ENCODE measurements around the gene FTO. TPM values are rescaled to one million over a fixed set of nuclear protein-coding genes. Genes with fewer than 3 reads are reported as not detected.

Gene FTO
- total and polyA plus RNA-seq, 2 of the 8 experiments (the other 6 are each of a cell fraction or from before 2014, with no cell fraction given), result 34.5 to 59.8 TPM

DNA sequence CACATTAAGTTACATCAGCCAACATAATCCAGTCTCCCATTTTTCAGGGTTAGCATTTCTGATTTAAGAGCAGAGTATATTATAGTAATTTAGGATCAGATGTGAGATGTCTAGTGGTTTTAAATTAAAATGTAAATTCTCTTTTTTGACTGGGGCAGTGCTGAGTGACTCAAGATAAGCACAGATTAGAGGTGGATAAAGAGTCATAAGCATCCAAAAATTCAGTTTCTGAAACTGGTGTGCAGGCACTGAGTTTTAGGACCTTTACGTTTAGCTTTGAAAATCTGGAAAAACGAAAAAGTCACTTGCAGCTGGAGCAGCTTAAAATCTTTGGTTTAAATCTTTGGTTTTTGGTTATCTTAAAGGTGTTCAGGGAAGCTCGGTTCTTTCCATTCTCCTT, 190.7 kb downstream of the FTO start:
- Histone ChIP-seq H3K9me3 (ENCODE audit: insufficient read depth in 2 of 2, low read depth in 1 of 2, low read length in 1 of 2) (no peaks in the 10 kb centered on the region), H3K79me2 (ENCODE audit: control insufficient read depth in 1 of 2, insufficient read depth in 2 of 2, low read length in 2 of 2) (no peaks in the 10 kb centered on the region), H3K4ac (replicated peaks; ENCODE audit: insufficient read length, low read depth, low read length) (no peak overlapping the region), H2AFZ (ENCODE audit: low read length) (no peak overlapping the region), H3K9ac (replicated peaks in 1 of 4; ENCODE audit: extremely low read depth in 1 of 4, low read depth in 3 of 4, low read length in 3 of 4) (no peak overlapping the region), H3K27ac (ENCODE audit: low read depth, low read length) (no peak overlapping the region), H3K23me2 (ENCODE audit: low read depth, low read length) (no peaks in the 10 kb centered on the region; the same call in 1 of the 2 replicates), H2BK5ac (ENCODE audit: low read depth, low read length) (no peak overlapping the region), H3K79me1 (ENCODE audit: low read depth, low read length) (no peaks in the 10 kb centered on the region), H3K56ac (replicated peaks; ENCODE audit: insufficient read length, low read depth, low read length) (no peak overlapping the region), H4K5ac (ENCODE audit: insufficient read length, low read depth, low read length) (no peak overlapping the region), H3K4me1 (replicated peaks in 1 of 4; ENCODE audit: control insufficient read depth in 3 of 4, insufficient read depth in 4 of 4, low read length in 3 of 4) (no peaks in the 10 kb centered on the region; a peak in 1 of 7 replicates), H4K20me1 (replicated peaks in 1 of 2; ENCODE audit: control insufficient read depth in 1 of 2, insufficient read depth in 2 of 2, low read length in 2 of 2) (no peaks in the 10 kb centered on the region), H3K18ac (ENCODE audit: extremely low read depth, low read length) (no peak overlapping the region), H4K8ac (ENCODE audit: extremely low read depth, insufficient read depth, low read length) (no peak overlapping the region), H3K27me3 (replicated peaks in 1 of 4; ENCODE audit: control insufficient read depth in 3 of 4, extremely low read depth in 1 of 4, insufficient read depth in 3 of 4, low read length in 3 of 4) (no peaks in the 10 kb centered on the region), H2BK120ac (replicated peaks; ENCODE audit: low read depth, low read length) (no peak overlapping the region), H3K23ac (ENCODE audit: insufficient read length) (no peak overlapping the region), H2BK15ac (ENCODE audit: low read length) (no peak overlapping the region), H2AK5ac (ENCODE audit: low read depth, low read length) (no peak overlapping the region), H2BK20ac (ENCODE audit: low read length) (no peak overlapping the region), H4K91ac (replicated peaks; ENCODE audit: insufficient read length, low read length) (no peak overlapping the region), H3K4me2 (ENCODE audit: insufficient read depth in 1 of 2, low read depth in 2 of 2, low read length in 2 of 2) (no peak overlapping the region), H3K36me3 (ENCODE audit: control insufficient read depth in 2 of 4, insufficient read depth in 4 of 4, low read length in 3 of 4) (no peaks in the 10 kb centered on the region), H3K4me3 (ENCODE audit: extremely low read depth in 1 of 4, insufficient read depth in 2 of 4, low read depth in 3 of 4, low read length in 4 of 4) (no peak overlapping the region), H3K14ac (ENCODE audit: insufficient read length) (no peak overlapping the region), H2BK12ac (ENCODE audit: low read depth, low read length) (no peak overlapping the region)
- ChIA-PET POLR2A (ENCODE audit: partially characterized antibody) (no interaction called here), CTCF (ENCODE audit: partially characterized antibody) (interaction anchor here (0.6 to 1.3 kb wide), 3 partner anchors 151 to 388 kb away, joined by 3 to 4 read pairs (median 3); no protein-coding TSS in a partner anchor)
- WGBS, 2 experiments (ENCODE audit: extremely low coverage in 1 of 2, insufficient coverage in 1 of 2, insufficient read length in 1 of 2, insufficient replicate concordance in 2 of 2, low coverage in 1 of 2, low lambda C conversion rate in 2 of 2, missing lambda C conversion rate in 1 of 2), result 92% methylated on average over 3 of the region's 3 CpGs; no CpG with 5 or more reads in 1 of the 2 experiments
- FAIRE-seq (no peak), DNase-seq (ENCODE audit: low read depth in 1 of 2, low spot score in 2 of 2) (no peak)
- TF ChIP-seq CBX8 (IDR thresholded peaks at IDR 0.05; ENCODE audit: borderline replicate concordance, low read depth, low read length), result no peak
- no peak for TF ChIP-seq YY1 (IDR thresholded peaks at IDR 0.05; ENCODE audit: low read depth, low read length)
- TF ChIP-seq, protein P1, sequence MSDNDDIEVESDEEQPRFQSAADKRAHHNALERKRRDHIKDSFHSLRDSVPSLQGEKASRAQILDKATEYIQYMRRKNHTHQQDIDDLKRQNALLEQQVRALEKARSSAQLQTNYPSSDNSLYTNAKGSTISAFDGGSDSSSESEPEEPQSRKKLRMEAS (IDR thresholded peaks at IDR 0.05), result no peak
- TF ChIP-seq ZNF274 (IDR thresholded peaks at IDR 0.05; ENCODE audit: borderline replicate concordance, extremely low read depth, low read length), result no peak
- TF ChIP-seq EZH2 (IDR thresholded peaks at IDR 0.05; ENCODE audit: low read depth, low read length, severe bottlenecking), result no peak

Measured in H1 (cell line).